Cardiac fibroblast (primary cell): ENCODE measurements around the gene RBM47.

Experiments
- DNase-seq, 2 donors: peaks; one replicate each; pipeline versions ENCODE4 v3.0.0 to v3.0.0-alpha.2; 2010; ENCODE audit warnings: low read depth in 2 of 2
- H3K4me3 ChIP-seq, 2 donors: replicated peaks in 1 of 2; 1 replicate in 1 of 2; 2 replicates in 1 of 2; pipeline ENCODE4 v1.5.1; 2011; ENCODE audit warnings: low read depth in 2 of 2, low read length in 2 of 2, mild to moderate bottlenecking in 2 of 2, moderate library complexity in 1 of 2
- TF ChIP-seq, protein P1 (sequence below): IDR thresholded peaks from one replicate; pipeline ENCODE4 v1.5.1; 2011; ENCODE audit warnings: low read depth, mild to moderate bottlenecking, low read length, inconsistent platforms

The RBM47 gene

GRCh38 chr4:40515398-40516293, 114.0 kb downstream of the RBM47 start:
- TF ChIP-seq, protein P1, sequence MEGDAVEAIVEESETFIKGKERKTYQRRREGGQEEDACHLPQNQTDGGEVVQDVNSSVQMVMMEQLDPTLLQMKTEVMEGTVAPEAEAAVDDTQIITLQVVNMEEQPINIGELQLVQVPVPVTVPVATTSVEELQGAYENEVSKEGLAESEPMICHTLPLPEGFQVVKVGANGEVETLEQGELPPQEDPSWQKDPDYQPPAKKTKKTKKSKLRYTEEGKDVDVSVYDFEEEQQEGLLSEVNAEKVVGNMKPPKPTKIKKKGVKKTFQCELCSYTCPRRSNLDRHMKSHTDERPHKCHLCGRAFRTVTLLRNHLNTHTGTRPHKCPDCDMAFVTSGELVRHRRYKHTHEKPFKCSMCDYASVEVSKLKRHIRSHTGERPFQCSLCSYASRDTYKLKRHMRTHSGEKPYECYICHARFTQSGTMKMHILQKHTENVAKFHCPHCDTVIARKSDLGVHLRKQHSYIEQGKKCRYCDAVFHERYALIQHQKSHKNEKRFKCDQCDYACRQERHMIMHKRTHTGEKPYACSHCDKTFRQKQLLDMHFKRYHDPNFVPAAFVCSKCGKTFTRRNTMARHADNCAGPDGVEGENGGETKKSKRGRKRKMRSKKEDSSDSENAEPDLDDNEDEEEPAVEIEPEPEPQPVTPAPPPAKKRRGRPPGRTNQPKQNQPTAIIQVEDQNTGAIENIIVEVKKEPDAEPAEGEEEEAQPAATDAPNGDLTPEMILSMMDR: no peak
- no peak overlapping the region for H3K4me3 ChIP-seq
- DNase-seq: peak in 1 of 2 donors; percentile 59

GRCh38 chr4:40515037-40515397, 114.6 kb downstream of the RBM47 start:
- TF ChIP-seq, protein P1: no peak
- DNase-seq: peak in 1 of 2 donors; percentile 15
- H3K4me3 ChIP-seq: no peak overlapping the region

- no peak for DNase-seq
- no peak overlapping the region for H3K4me3 ChIP-seq
- TF ChIP-seq, protein P1: no peak
These were observed 115.1 kb downstream of the RBM47 start for GRCh38 chr4:40514497-40514951.

DNA sequence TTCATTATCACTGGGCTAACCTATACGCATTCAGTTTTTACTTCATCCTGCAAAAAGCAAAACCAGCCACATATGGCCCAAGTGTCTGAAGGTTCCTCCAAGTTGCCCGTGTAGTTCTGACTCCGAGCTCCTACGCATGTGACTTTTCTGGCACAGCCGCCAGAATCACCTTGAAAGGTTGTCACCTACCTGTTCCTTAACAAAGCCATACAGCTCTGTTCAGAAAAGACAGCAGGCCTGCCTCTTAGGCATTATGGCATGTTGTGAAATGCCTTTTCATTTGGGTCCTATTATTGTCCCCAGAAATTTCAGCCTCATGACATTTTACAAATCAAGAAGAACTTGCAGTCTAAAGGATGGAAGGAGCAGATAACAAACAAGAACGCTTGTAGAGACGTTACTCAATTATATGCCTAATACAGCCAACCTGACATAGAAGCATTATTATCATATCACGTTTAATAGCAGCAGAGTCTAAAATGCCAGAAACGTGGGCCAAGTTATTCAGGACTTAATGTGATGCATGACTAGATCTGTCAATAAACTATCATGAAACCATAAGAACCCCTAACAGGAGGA, 118.5 kb downstream of the RBM47 start:
- TF ChIP-seq, protein P1: no peak
- DNase-seq: no peak
- no peak overlapping the region for H3K4me3 ChIP-seq

DNA sequence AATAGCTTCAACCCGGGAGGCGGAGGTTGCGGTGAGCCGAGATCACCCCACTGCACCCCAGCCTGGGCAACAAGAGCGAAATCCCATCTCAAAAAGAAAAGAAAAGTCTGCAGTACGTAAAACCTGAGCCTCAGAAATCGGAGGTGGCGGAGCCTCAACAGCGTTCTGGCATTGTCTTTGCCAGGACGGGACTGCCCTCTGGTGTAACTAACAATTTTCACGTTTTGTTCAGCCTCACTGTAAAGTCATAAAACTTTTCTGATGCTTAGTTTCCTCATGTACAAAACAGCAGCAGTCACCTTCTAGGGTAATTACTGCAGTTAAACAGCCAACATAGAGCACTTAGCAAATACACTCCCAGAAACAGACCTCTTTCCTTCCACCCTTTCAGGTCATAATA, 121.7 kb downstream of the RBM47 start:
- no peak overlapping the region for H3K4me3 ChIP-seq
- TF ChIP-seq, protein P1: no peak
- DNase-seq: no peak

DNA sequence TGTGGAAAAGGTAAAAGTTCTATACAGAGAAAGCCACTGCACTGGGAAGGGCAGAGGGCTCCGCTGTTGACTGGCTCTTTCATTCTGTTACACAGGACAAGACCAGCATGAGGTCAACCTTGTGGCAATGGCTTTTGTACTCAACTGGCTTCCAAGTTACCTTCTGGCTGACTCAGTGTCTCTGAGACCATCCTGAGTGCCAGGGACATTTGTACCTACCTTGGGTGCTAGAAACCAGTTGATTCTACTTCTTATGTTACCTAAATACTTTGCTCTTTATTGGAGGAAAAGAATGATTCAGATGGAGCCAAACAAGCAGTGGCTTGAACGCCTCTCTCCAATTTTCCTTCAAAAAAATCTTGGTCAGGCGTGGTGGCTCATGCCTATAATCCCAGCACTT, 123.2 kb downstream of the RBM47 start:
- DNase-seq: no peak
- H3K4me3 ChIP-seq: no peak overlapping the region
- TF ChIP-seq, protein P1: no peak
